AG09319 (cell line): ENCODE results near the gene RFNG.

Source experiments
- DNase-seq: peaks from one replicate; pipeline ENCODE4 v3.0.0-alpha.2; 2010; ENCODE audit warnings: low read depth; ENCODE audit errors: extremely low read depth
- CTCF ChIP-seq: IDR thresholded peaks from 2 replicates; pipeline ENCODE4 v1.5.1; 2011; ENCODE audit warnings: low read depth, mild to moderate bottlenecking, inconsistent platforms, low read length, moderate library complexity

The RFNG gene

GRCh38 chr17:82061047-82061925, 9.7 kb upstream of the RFNG start:
- TF ChIP-seq CTCF = no peak
- DNase-seq = no peak

GRCh38 chr17:82060614-82061013, 9.0 kb upstream of the RFNG start:
- no peak for DNase-seq
- TF ChIP-seq CTCF = no peak

GRCh38 chr17:82060001-82060380, 8.4 kb upstream of the RFNG start:
- DNase-seq = no peak
- TF ChIP-seq CTCF = no peak

- TF ChIP-seq CTCF = no peak
- no peak for DNase-seq
These were observed 7.8 kb upstream of the RFNG start for GRCh38 chr17:82059272-82060000.

- DNase-seq = no peak
These were observed 7.2 kb upstream of the RFNG start for GRCh38 chr17:82058855-82059249.

GRCh38 chr17:82058230-82058854, 6.7 kb upstream of the RFNG start:
- no peak for TF ChIP-seq CTCF

More at GRCh38 chr17:82058855-82059249, 7.2 kb upstream of the RFNG start:
- no peak for TF ChIP-seq CTCF

More at GRCh38 chr17:82058230-82058854, 6.7 kb upstream of the RFNG start:
- DNase-seq = no peak
